ENCODE results near the gene SLC25A12. TPM values are rescaled to one million over a fixed set of nuclear protein-coding genes. Genes with fewer than 3 reads are reported as not detected.

SLC25A12 gene
- total RNA-seq, 4 donors from 2014 or later = 26.9 to 151 (median 40.5) TPM

- Histone ChIP-seq H3K4me1 (no peaks in the 10 kb centered on the region), H3K27me3 (no peaks in the 10 kb centered on the region), H3K4me3 (no peak overlapping the region), H3K9me3 (no peaks in the 10 kb centered on the region), H3K36me3 (peaks cover 0 to 39% (median 6%) of the 10 kb centered on the region in 4 donors), H3K27ac (no peak overlapping the region)
- intact Hi-C loops (cut with DNase I; ENCODE audit: low total_unique reads) = no loop called here
- in situ Hi-C loops (cut with MboI; ENCODE audit: low pct_ligation_motif_present in 1 of 4, low pct_unique_long_range_greater_than_20kb in 1 of 4, low sequenced_read_pairs in 3 of 4) = no loop called here
- WGBS, 2 donors (ENCODE audit: low coverage in 1 of 2) = 89 to 98% methylated on average over 1 of the region's 1 CpG
- DNase-seq = no peak
- TF ChIP-seq, protein P1, sequence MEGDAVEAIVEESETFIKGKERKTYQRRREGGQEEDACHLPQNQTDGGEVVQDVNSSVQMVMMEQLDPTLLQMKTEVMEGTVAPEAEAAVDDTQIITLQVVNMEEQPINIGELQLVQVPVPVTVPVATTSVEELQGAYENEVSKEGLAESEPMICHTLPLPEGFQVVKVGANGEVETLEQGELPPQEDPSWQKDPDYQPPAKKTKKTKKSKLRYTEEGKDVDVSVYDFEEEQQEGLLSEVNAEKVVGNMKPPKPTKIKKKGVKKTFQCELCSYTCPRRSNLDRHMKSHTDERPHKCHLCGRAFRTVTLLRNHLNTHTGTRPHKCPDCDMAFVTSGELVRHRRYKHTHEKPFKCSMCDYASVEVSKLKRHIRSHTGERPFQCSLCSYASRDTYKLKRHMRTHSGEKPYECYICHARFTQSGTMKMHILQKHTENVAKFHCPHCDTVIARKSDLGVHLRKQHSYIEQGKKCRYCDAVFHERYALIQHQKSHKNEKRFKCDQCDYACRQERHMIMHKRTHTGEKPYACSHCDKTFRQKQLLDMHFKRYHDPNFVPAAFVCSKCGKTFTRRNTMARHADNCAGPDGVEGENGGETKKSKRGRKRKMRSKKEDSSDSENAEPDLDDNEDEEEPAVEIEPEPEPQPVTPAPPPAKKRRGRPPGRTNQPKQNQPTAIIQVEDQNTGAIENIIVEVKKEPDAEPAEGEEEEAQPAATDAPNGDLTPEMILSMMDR (IDR thresholded peaks at IDR 0.05) = no peak
- TF ChIP-seq POLR2A (IDR thresholded peaks at IDR 0.05) (no peak), POLR2AphosphoS5 (IDR thresholded peaks at IDR 0.05) (no peak)
These were observed 139.6 kb downstream of the SLC25A12 start for GRCh38 chr2:171754254-171754939.

DNA sequence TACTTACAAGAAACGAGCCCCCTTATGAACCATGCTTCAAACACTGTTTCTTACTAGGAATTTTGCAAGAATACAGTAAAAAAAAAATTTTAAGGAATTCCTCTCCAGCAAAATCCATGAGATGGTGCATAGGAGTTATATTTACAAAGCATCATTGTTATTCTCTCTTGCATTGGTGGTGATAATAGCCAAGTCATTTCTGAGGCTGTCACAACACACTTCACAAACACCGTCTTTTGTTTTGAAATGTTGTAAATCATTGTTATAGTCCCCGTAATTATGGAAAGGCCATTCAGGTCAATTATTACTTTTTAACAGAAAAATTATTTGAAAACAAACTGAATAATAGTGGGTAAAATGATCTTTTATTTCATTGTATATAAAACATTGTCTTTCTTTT is 146.7 kb downstream of the SLC25A12 start:
- Histone ChIP-seq H3K4me1 (no peaks in the 10 kb centered on the region), H3K27ac (no peak overlapping the region), H3K36me3 (peaks cover 0 to 77% (median 23%) of the 10 kb centered on the region in 4 donors), H3K4me3 (no peak overlapping the region), H3K27me3 (no peaks in the 10 kb centered on the region), H3K9me3 (no peaks in the 10 kb centered on the region)
- intact Hi-C loops (cut with DNase I; ENCODE audit: low total_unique reads) = no loop called here
- TF ChIP-seq, protein P1 (IDR thresholded peaks at IDR 0.05) = no peak
- TF ChIP-seq POLR2AphosphoS5 (IDR thresholded peaks at IDR 0.05) (no peak), EP300 (IDR thresholded peaks at IDR 0.05; ENCODE audit: low read depth) (no peak), POLR2A (IDR thresholded peaks at IDR 0.05) (no peak)
- no peak for DNase-seq
- in situ Hi-C loops (cut with MboI; ENCODE audit: low pct_ligation_motif_present in 1 of 4, low pct_unique_long_range_greater_than_20kb in 1 of 4, low sequenced_read_pairs in 3 of 4) = no loop called here
- 87% methylated on average over 3 of the region's 3 CpGs for WGBS, 2 donors (ENCODE audit: low coverage in 1 of 2)

DNA sequence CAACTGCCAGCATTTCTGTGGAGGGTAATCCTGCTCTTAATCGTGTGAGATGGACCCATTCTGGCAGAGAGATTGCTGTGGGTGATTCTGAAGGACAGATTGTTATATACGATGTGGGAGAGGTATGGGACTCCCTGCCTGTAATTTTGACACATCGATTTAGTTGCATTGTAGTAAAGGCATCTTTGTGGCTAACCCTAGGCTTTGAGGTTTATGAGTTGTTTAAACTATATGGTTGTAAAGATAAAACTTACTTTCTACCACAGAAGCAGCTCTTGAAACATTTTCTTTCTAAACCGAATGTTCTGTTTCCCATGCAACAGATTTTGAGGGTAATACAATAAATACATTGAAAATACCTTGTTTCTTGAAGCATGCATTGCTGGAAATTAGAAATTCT is 148.2 kb downstream of the SLC25A12 start:
- 50 to 52% methylated on average over 4 of the region's 4 CpGs for WGBS, 2 donors (ENCODE audit: low coverage in 1 of 2)
- in situ Hi-C loops (cut with MboI; ENCODE audit: low pct_ligation_motif_present in 1 of 4, low pct_unique_long_range_greater_than_20kb in 1 of 4, low sequenced_read_pairs in 3 of 4) (no loop called here), intact Hi-C loops (cut with DNase I; ENCODE audit: low total_unique reads) (no loop called here)
- Histone ChIP-seq H3K27ac (no peak overlapping the region), H3K9me3 (no peaks in the 10 kb centered on the region), H3K4me3 (no peak overlapping the region), H3K36me3 (peaks cover 0 to 71% (median 18%) of the 10 kb centered on the region in 4 donors), H3K4me1 (no peaks in the 10 kb centered on the region), H3K27me3 (no peaks in the 10 kb centered on the region)
- DNase-seq = no peak
- TF ChIP-seq POLR2A (IDR thresholded peaks at IDR 0.05) (no peak), POLR2AphosphoS5 (IDR thresholded peaks at IDR 0.05) (no peak), EP300 (IDR thresholded peaks at IDR 0.05; ENCODE audit: low read depth) (no peak)
- TF ChIP-seq, protein P1 (IDR thresholded peaks at IDR 0.05) = no peak

- no peak overlapping the region for H3K4me3 ChIP-seq
- TF ChIP-seq POLR2AphosphoS5 (IDR thresholded peaks at IDR 0.05) (no peak), POLR2A (IDR thresholded peaks at IDR 0.05) (no peak), EP300 (IDR thresholded peaks at IDR 0.05; ENCODE audit: low read depth) (no peak)
- TF ChIP-seq, protein P1 (IDR thresholded peaks at IDR 0.05) = no peak
- no peaks in the 10 kb centered on the region for H3K4me1 ChIP-seq
- WGBS, 2 donors (ENCODE audit: low coverage in 1 of 2) = 57 to 64% methylated on average over 1 of the region's 1 CpG
- intact Hi-C loops (cut with DNase I; ENCODE audit: low total_unique reads) (no loop called here), in situ Hi-C loops (cut with MboI; ENCODE audit: low pct_ligation_motif_present in 1 of 4, low pct_unique_long_range_greater_than_20kb in 1 of 4, low sequenced_read_pairs in 3 of 4) (no loop called here)
- no peaks in the 10 kb centered on the region for H3K27me3 ChIP-seq
- H3K36me3 ChIP-seq = peaks cover 0 to 67% (median 18%) of the 10 kb centered on the region in 4 donors
- DNase-seq = no peak
- H3K27ac ChIP-seq = no peak overlapping the region
- H3K9me3 ChIP-seq = no peaks in the 10 kb centered on the region
These were observed 148.9 kb downstream of the SLC25A12 start for GRCh38 chr2:171745141-171745540.
